B cell (primary cell): ENCODE results near the gene TIRAP. TPM values are rescaled to one million over a fixed set of nuclear protein-coding genes. Genes with fewer than 3 reads are reported as not detected.

Experiments used
- ATAC-seq: fragments of 200-7000 bp; cut with Tn5 transposase; one replicate; pipeline ENCODE4 v1.10.0; 2021; ENCODE audit warnings: low read depth, mild to moderate bottlenecking, moderate number of reproducible peaks, moderate library complexity
- CTCF ChIA-PET: fragments of 350-600 bp; sonication (Branson Sonifier 250); formaldehyde crosslinking; loops from one replicate; lab custom pipeline; 2021; ENCODE audit warnings: antibody characterized with exemption, inconsistent platforms; lab: Charles Lee
- POLR2A ChIA-PET: fragments of 350-600 bp; sonication (Branson Sonifier 250); formaldehyde crosslinking; loops from one replicate; lab custom pipeline; 2021; ENCODE audit warnings: antibody characterized with exemption; lab: Charles Lee
- DNase-seq: peaks from one replicate; pipeline ENCODE4 v3.0.0; 2013
- H2AFZ ChIP-seq: 2 replicates; pipeline ENCODE4 v1.6.1; 2012; ENCODE audit warnings: mild to moderate bottlenecking, low read depth, low read length; ENCODE audit not compliant: insufficient read depth, poor library complexity, severe bottlenecking
- H3K27ac ChIP-seq, 2 donors: 1 replicate in 1 of 2; 2 replicates in 1 of 2; pipeline ENCODE4 v1.5.1; 2012 to 2013; ENCODE audit warnings: low read length in 2 of 2, mild to moderate bottlenecking in 2 of 2, moderate library complexity in 1 of 2
- H3K27me3 ChIP-seq, 4 experiments: fragments of 200-600 bp in 1 of 4; sonication (generic) in 1 of 4; replicated peaks in 1 of 4; 1 replicate in 2 of 4; 2 replicates in 2 of 4; pipeline versions ENCODE4 v1.6.1 to v1.7.0; 2013 to 2016; ENCODE audit warnings: low read length in 3 of 4, mild to moderate bottlenecking in 2 of 4, mixed read lengths in 1 of 4, moderate library complexity in 1 of 4; ENCODE audit not compliant: insufficient read depth in 4 of 4, control insufficient read depth in 3 of 4; ENCODE audit errors: control extremely low read depth in 1 of 4
- H3K36me3 ChIP-seq, 2 experiments: replicated peaks in 1 of 2; 1 replicate in 1 of 2; 2 replicates in 1 of 2; pipeline versions ENCODE4 v1.6.1 to v1.7.1; 2013; ENCODE audit warnings: low read length in 1 of 2; ENCODE audit not compliant: insufficient read depth in 2 of 2, control insufficient read depth in 1 of 2; ENCODE audit errors: control extremely low read depth in 1 of 2, extremely low read depth in 1 of 2
- H3K4me1 ChIP-seq, 2 donors: fragments of 200-600 bp in 1 of 2; sonication (generic) in 1 of 2; 1 replicate in 1 of 2; 2 replicates in 1 of 2; pipeline versions ENCODE4 v1.5.1 to v1.6.1; 2013 to 2017; ENCODE audit warnings: low read length in 2 of 2; ENCODE audit not compliant: control insufficient read depth in 2 of 2, insufficient read depth in 2 of 2
- H3K4me2 ChIP-seq: replicated peaks from 2 replicates; pipeline ENCODE3; 2012; ENCODE audit warnings: mild to moderate bottlenecking, low read depth, low read length; ENCODE audit not compliant: poor library complexity, severe bottlenecking
- H3K4me3 ChIP-seq, 5 experiments: fragments of 200-600 bp in 1 of 5; sonication (generic) in 1 of 5; 1 replicate in 3 of 5; 2 replicates in 2 of 5; pipeline versions ENCODE4 v1.5.1 to v1.7.0; 2011 to 2016; ENCODE audit warnings: low read length in 4 of 5, mild to moderate bottlenecking in 4 of 5, low read depth in 2 of 5, control low read depth in 1 of 5, moderate library complexity in 1 of 5; ENCODE audit not compliant: insufficient read depth in 1 of 5; ENCODE audit errors: control extremely low read depth in 1 of 5, extremely low read depth in 1 of 5
- H3K79me2 ChIP-seq: fragments of 200-600 bp; sonication (generic); one replicate; pipeline ENCODE4 v1.6.0; 2016; ENCODE audit warnings: low read length; ENCODE audit not compliant: control insufficient read depth, insufficient read depth
- H3K9ac ChIP-seq: fragments of 200-600 bp; sonication (generic); 2 replicates; pipeline ENCODE4 v1.6.1; 2017; ENCODE audit warnings: mild to moderate bottlenecking, low read length, moderate library complexity
- H3K9me3 ChIP-seq, 3 donors: one replicate each; pipeline versions ENCODE4 v1.6.1 to v1.7.1; 2013; ENCODE audit warnings: low read length in 2 of 3; ENCODE audit not compliant: control insufficient read depth in 2 of 3, insufficient read depth in 1 of 3; ENCODE audit errors: control extremely low read depth in 1 of 3
- H4K20me1 ChIP-seq: 2 replicates; pipeline ENCODE4 v1.6.0; 2012; ENCODE audit warnings: mild to moderate bottlenecking, low read length; ENCODE audit not compliant: insufficient read depth, control insufficient read depth, poor library complexity, severe bottlenecking
- H3K27ac Mint-ChIP-seq: one replicate; pipeline ENCODE4 v1.8.0; 2021; ENCODE audit warnings: mixed read lengths
- H3K27me3 Mint-ChIP-seq: one replicate; pipeline ENCODE4 v1.8.0; 2021; ENCODE audit warnings: mixed read lengths
- H3K4me1 Mint-ChIP-seq: one replicate; pipeline ENCODE4 v1.8.0; 2021; ENCODE audit warnings: mixed read lengths
- H3K4me3 Mint-ChIP-seq: one replicate; pipeline ENCODE4 v1.8.0; 2021; ENCODE audit warnings: mixed read lengths
- H3K9me3 Mint-ChIP-seq: one replicate; pipeline ENCODE4 v1.8.0; 2022; ENCODE audit warnings: mixed read lengths; ENCODE audit not compliant: insufficient read depth
- EZH2 ChIP-seq: IDR thresholded peaks from 2 replicates; pipeline ENCODE4 v1.6.1; 2012; ENCODE audit warnings: borderline replicate concordance, low read depth, mild to moderate bottlenecking, moderate library complexity, low read length; ENCODE audit not compliant: insufficient read depth, poor library complexity, severe bottlenecking
- WGBS: methylation state at CpG from one replicate; pipeline ENCODE4 v1.1.5; 2013; ENCODE audit warnings: missing lambda C conversion rate; ENCODE audit not compliant: insufficient coverage; 5-methylcytosine and 5-hydroxymethylcytosine counted together
- intact Hi-C: fragments of 100-400 bp; cut with micrococcal nuclease; formaldehyde crosslinking; loops from one replicate; pipeline ENCODE4 v1.10.0; 2022
- polyA plus RNA-seq: library from polyadenylated mRNA; depleted of rRNA; stranded (reverse); fragments of >200 nt; gene quantifications from 2 replicates; pipeline ENCODE4 v1.2.3, GENCODE V29; 2012
- total RNA-seq, 2 donors: library from RNA; stranded (reverse); fragments of 120-200 nt in 1 of 2; gene quantifications; 1 replicate in 1 of 2; 2 replicates in 1 of 2; pipeline versions ENCODE4 v1.2.3 to v1.2.4, GENCODE V29; 2013 to 2022
- TF ChIP-seq, protein P1 (sequence below): fragments of 200-600 bp; IDR thresholded peaks from one replicate; pipeline ENCODE4 v1.8.0; 2022; ENCODE audit warnings: antibody characterized with exemption, mild to moderate bottlenecking

The TIRAP gene
- total and polyA plus RNA-seq, 2 donors (not counting 1 experiment from before 2014, with no cell fraction given): 9.9 to 25.1 TPM

DNA sequence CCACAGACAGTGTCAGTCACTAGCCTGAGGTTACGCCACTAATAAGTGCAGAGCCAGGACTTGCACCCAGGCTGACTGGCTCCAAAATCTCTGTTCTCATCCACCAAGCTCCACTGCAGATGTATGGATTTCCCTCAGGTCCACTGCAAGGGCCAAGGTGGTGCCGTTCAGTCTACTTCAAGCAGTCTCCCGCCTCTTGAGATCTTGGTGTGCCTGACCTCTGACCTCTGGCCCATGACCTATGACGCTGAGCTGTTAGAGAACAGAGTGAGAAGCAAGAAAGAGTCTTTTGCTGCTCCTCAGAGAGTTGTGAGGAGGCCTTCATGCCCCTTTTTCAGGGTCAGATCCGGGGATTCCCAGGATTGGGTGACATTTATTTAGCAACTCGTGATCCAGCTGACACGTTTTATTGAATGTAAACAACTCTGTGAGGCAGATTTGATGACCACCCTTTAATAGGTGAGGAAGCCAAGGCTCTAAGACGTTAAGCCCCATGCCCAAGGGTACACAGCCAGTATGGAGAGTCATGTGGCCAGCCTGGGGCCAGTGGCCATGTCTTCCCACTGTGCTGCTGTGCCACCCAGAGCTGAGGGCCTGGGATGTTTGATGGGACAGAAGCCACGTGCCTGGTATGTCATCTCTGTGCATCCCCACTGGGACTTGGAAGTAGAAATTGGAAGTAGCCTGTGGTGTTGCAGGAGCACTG, 46.2 kb downstream of the TIRAP start:
- TF ChIP-seq, protein P1, sequence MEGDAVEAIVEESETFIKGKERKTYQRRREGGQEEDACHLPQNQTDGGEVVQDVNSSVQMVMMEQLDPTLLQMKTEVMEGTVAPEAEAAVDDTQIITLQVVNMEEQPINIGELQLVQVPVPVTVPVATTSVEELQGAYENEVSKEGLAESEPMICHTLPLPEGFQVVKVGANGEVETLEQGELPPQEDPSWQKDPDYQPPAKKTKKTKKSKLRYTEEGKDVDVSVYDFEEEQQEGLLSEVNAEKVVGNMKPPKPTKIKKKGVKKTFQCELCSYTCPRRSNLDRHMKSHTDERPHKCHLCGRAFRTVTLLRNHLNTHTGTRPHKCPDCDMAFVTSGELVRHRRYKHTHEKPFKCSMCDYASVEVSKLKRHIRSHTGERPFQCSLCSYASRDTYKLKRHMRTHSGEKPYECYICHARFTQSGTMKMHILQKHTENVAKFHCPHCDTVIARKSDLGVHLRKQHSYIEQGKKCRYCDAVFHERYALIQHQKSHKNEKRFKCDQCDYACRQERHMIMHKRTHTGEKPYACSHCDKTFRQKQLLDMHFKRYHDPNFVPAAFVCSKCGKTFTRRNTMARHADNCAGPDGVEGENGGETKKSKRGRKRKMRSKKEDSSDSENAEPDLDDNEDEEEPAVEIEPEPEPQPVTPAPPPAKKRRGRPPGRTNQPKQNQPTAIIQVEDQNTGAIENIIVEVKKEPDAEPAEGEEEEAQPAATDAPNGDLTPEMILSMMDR: no peak
- no peak for TF ChIP-seq EZH2
- H3K9me3 ChIP-seq: no peaks in the 10 kb centered on the region
- CTCF ChIA-PET: no interaction called here
- H3K4me1 ChIP-seq: no peaks in the 10 kb centered on the region
- H3K4me3 ChIP-seq: no peak overlapping the region
- H4K20me1 ChIP-seq: peaks cover 23% of the 10 kb centered on the region
- ATAC-seq: no peak
- no peaks in the 10 kb centered on the region for H3K9me3 Mint-ChIP-seq
- peaks cover 0 to 44% of the 10 kb centered on the region in 2 experiments for H3K36me3 ChIP-seq
- peaks cover 26% of the 10 kb centered on the region for H3K79me2 ChIP-seq
- POLR2A ChIA-PET: no interaction called here
- no peak overlapping the region for H3K27ac ChIP-seq
- no peak overlapping the region for H3K4me3 Mint-ChIP-seq
- intact Hi-C loops: no loop called here
- 98% methylated on average over 9 of the region's 9 CpGs for WGBS
- H3K4me1 Mint-ChIP-seq: no peaks in the 10 kb centered on the region
- H3K9ac ChIP-seq: no peak overlapping the region
- DNase-seq: no peak
- no peaks in the 10 kb centered on the region for H3K27me3 Mint-ChIP-seq
- H3K4me2 ChIP-seq: no peak overlapping the region
- H3K27me3 ChIP-seq: no peaks in the 10 kb centered on the region
- H3K27ac Mint-ChIP-seq: no peak overlapping the region
- H2AFZ ChIP-seq: no peak overlapping the region

DNA sequence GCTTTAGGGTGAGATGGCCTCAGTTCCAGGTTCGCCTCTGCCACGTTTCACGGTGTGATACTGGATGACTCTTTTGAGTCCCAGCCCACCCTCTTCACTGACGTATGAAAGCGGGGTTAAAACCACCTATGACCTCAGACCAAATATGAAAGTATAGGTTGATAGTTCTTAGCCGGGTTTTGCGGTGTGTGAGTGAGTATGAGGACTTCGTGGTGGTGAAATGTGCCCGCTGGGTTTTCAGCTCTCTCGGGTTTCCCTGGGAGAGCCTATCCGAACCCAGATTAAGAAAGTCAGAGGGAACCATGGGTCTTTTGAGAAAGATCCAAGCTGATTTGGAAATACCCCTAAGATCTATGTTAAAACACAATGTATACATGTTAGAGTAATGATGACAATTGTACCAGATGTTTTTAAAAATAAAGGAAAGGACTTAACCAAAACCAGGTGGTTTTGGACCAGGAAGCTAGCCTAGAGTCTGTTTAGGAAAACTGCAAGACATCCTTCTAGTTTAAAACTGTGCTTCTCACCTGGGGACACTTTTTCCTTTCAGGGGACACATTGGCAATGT, 46.8 kb downstream of the TIRAP start:
- H3K27ac ChIP-seq: no peak overlapping the region
- no peaks in the 10 kb centered on the region for H3K9me3 ChIP-seq
- H3K79me2 ChIP-seq: peaks cover 21% of the 10 kb centered on the region
- Mint-ChIP-seq H3K4me1 (no peaks in the 10 kb centered on the region), H3K27ac (no peak overlapping the region), H3K27me3 (no peaks in the 10 kb centered on the region), H3K4me3 (no peak overlapping the region), H3K9me3 (no peaks in the 10 kb centered on the region)
- WGBS: 100% methylated on average over 4 of the region's 11 CpGs
- H3K36me3 ChIP-seq: peaks cover 0 to 47% of the 10 kb centered on the region in 2 experiments
- H3K4me1 ChIP-seq: no peaks in the 10 kb centered on the region
- peaks cover 23% of the 10 kb centered on the region for H4K20me1 ChIP-seq
- no peaks in the 10 kb centered on the region for H3K27me3 ChIP-seq
- H2AFZ ChIP-seq: no peak overlapping the region
- no peak overlapping the region for H3K4me3 ChIP-seq
- intact Hi-C loops: no loop called here
- H3K9ac ChIP-seq: no peak overlapping the region
- TF ChIP-seq, protein P1: no peak
- no peak for TF ChIP-seq EZH2
- ChIA-PET POLR2A (no interaction called here), CTCF (no interaction called here)
- DNase-seq (no peak), ATAC-seq (no peak)
- no peak overlapping the region for H3K4me2 ChIP-seq
